Caco-2 (cell line): Measurements from ENCODE around the gene SETD3. TPM values are rescaled to one million over a fixed set of nuclear protein-coding genes. Genes with fewer than 3 reads are reported as not detected.

Source experiments
- BruUV-seq: library from RNA; stranded (reverse); fragments of 400-500 nt; replicated peaks from 2 replicates; lab custom pipeline; 2021; lab: Mats Ljungman, UMichigan
- CTCF ChIA-PET: fragments of 300-600 bp; sonication (Branson Sonifier 250); formaldehyde crosslinking; loops from one replicate; lab custom pipeline; 2022; ENCODE audit warnings: antibody characterized with exemption; lab: Charles Lee
- POLR2A ChIA-PET: fragments of 300-600 bp; sonication (Branson Sonifier 250); formaldehyde crosslinking; loops from one replicate; lab custom pipeline; 2022; ENCODE audit warnings: antibody characterized with exemption; lab: Charles Lee
- DNase-seq, 2 experiments: peaks; one replicate each; pipeline versions ENCODE4 v3.0.0 to v3.0.0-alpha.2; 2020 to 2022
- H3K27me3 ChIP-seq: replicated peaks from 2 replicates; pipeline ENCODE4 v1.6.0; 2011; ENCODE audit warnings: low read length; ENCODE audit not compliant: control insufficient read depth, insufficient read depth
- H3K36me3 ChIP-seq: 2 replicates; pipeline ENCODE4 v1.5.1; 2011; ENCODE audit warnings: low read length; ENCODE audit not compliant: control insufficient read depth, insufficient read depth
- H3K4me1 ChIP-seq: fragments of 250-450 bp; sonication (Bioruptor Pico); 2 replicates; pipeline ENCODE4 v1.5.1; 2020; ENCODE audit warnings: mild to moderate bottlenecking
- H3K4me3 ChIP-seq: 2 replicates; pipeline ENCODE4 v1.5.1; 2011; ENCODE audit warnings: low read depth, mild to moderate bottlenecking, control low read depth, low read length
- H3K9me3 ChIP-seq: fragments of 250-450 bp; sonication (Bioruptor Pico); 2 replicates; pipeline ENCODE4 v1.5.1; 2020; ENCODE audit warnings: mild to moderate bottlenecking, moderate library complexity
- H3K27ac Mint-ChIP-seq: one replicate; pipeline ENCODE4 v1.8.0; 2022; ENCODE audit warnings: mixed read lengths; ENCODE audit not compliant: unreplicated experiment
- H3K27me3 Mint-ChIP-seq: one replicate; pipeline ENCODE4 v1.8.0; 2022; ENCODE audit warnings: mixed read lengths; ENCODE audit not compliant: insufficient read depth, unreplicated experiment
- H3K36me3 Mint-ChIP-seq: one replicate; pipeline ENCODE4 v1.8.0; 2022; ENCODE audit warnings: mild to moderate bottlenecking, mixed read lengths; ENCODE audit not compliant: insufficient read depth, unreplicated experiment
- H3K4me1 Mint-ChIP-seq: one replicate; pipeline ENCODE4 v1.8.0; 2022; ENCODE audit warnings: low read depth, mixed read lengths; ENCODE audit not compliant: unreplicated experiment
- H3K4me3 Mint-ChIP-seq: one replicate; pipeline ENCODE4 v1.8.0; 2022; ENCODE audit warnings: mild to moderate bottlenecking, moderate library complexity, mixed read lengths; ENCODE audit not compliant: unreplicated experiment
- H3K9me3 Mint-ChIP-seq: one replicate; pipeline ENCODE4 v1.8.0; 2022; ENCODE audit warnings: mixed read lengths; ENCODE audit not compliant: unreplicated experiment
- CTCF ChIP-seq, 2 experiments: fragments of 200-600 bp in 1 of 2; IDR thresholded peaks; 1 replicate in 1 of 2; 2 replicates in 1 of 2; pipeline versions ENCODE4 v1.5.1 to v1.8.0; 2011 to 2022; ENCODE audit warnings: antibody characterized with exemption in 1 of 2, control low read depth in 1 of 2, inconsistent platforms in 1 of 2, low read depth in 1 of 2, low read length in 1 of 2, mild to moderate bottlenecking in 1 of 2, moderate library complexity in 1 of 2; ENCODE audit not compliant: insufficient read depth in 1 of 2, severe bottlenecking in 1 of 2, unreplicated experiment in 1 of 2
- intact Hi-C: fragments of 100-400 bp; cut with micrococcal nuclease; formaldehyde crosslinking; loops from one replicate; pipeline ENCODE4 v1.10.0; 2022; ENCODE audit not compliant: unreplicated experiment
- total RNA-seq: library from RNA; stranded (reverse); gene quantifications from 2 replicates; pipeline ENCODE4 v1.2.3, GENCODE V29; 2022

The SETD3 gene
- total RNA-seq, 1 experiment from 2014 or later, result 74.3 TPM

- Mint-ChIP-seq H3K27me3 (no peaks in the 10 kb centered on the region), H3K4me1 (peaks cover 10% of the 10 kb centered on the region), H3K27ac (no peak overlapping the region), H3K9me3 (no peaks in the 10 kb centered on the region), H3K36me3 (peaks cover 38% of the 10 kb centered on the region), H3K4me3 (no peak overlapping the region)
- no TSS peak for BruUV-seq
- TF ChIP-seq CTCF (IDR thresholded peaks at IDR 0.05; ENCODE audit: insufficient read depth in 1 of 2, low read depth in 1 of 2, low read length in 1 of 2, severe bottlenecking in 1 of 2, unreplicated experiment in 1 of 2), result no peak
- no peaks in the 10 kb centered on the region for H3K9me3 ChIP-seq
- H3K4me1 ChIP-seq, result peaks cover 9% of the 10 kb centered on the region
- DNase-seq, result no peak
- ChIA-PET CTCF (no interaction called here), POLR2A (no interaction called here)
- no peaks in the 10 kb centered on the region for H3K36me3 ChIP-seq
- H3K4me3 ChIP-seq, result no peak overlapping the region
- H3K27me3 ChIP-seq, result no peaks in the 10 kb centered on the region
- intact Hi-C loops, result no loop called here
Observed at GRCh38 chr14:99410019-99410418, 70.6 kb downstream of the SETD3 start.

GRCh38 chr14:99408971-99409289 is 71.7 kb downstream of the SETD3 start:
- Histone ChIP-seq H3K36me3 (no peaks in the 10 kb centered on the region), H3K4me3 (no peak overlapping the region), H3K9me3 (no peaks in the 10 kb centered on the region), H3K4me1 (peaks cover 9% of the 10 kb centered on the region), H3K27me3 (no peaks in the 10 kb centered on the region)
- ChIA-PET CTCF (interaction anchor here (1.7 kb wide), 1 partner anchor 16 kb away, joined by 4 read pairs; no protein-coding TSS in a partner anchor), POLR2A (no interaction called here)
- H3K36me3 Mint-ChIP-seq, result peaks cover 36% of the 10 kb centered on the region
- H3K27me3 Mint-ChIP-seq, result no peaks in the 10 kb centered on the region
- intact Hi-C loops, result no loop called here
- DNase-seq, result no peak
- H3K4me1 Mint-ChIP-seq, result peaks cover 10% of the 10 kb centered on the region
- H3K27ac Mint-ChIP-seq, result no peak overlapping the region
- no peak overlapping the region for H3K4me3 Mint-ChIP-seq
- BruUV-seq, result no TSS peak
- no peaks in the 10 kb centered on the region for H3K9me3 Mint-ChIP-seq
- TF ChIP-seq CTCF (IDR thresholded peaks at IDR 0.05; ENCODE audit: insufficient read depth in 1 of 2, low read depth in 1 of 2, low read length in 1 of 2, severe bottlenecking in 1 of 2, unreplicated experiment in 1 of 2), result no peak

- TF ChIP-seq CTCF (IDR thresholded peaks at IDR 0.05; ENCODE audit: insufficient read depth in 1 of 2, low read depth in 1 of 2, low read length in 1 of 2, severe bottlenecking in 1 of 2, unreplicated experiment in 1 of 2), result no peak
- H3K36me3 ChIP-seq, result no peaks in the 10 kb centered on the region
- H3K27me3 ChIP-seq, result no peaks in the 10 kb centered on the region
- POLR2A ChIA-PET, result no interaction called here
- Mint-ChIP-seq H3K27me3 (no peaks in the 10 kb centered on the region), H3K4me3 (no peak overlapping the region), H3K27ac (no peak overlapping the region), H3K36me3 (peaks cover 36% of the 10 kb centered on the region), H3K4me1 (peaks cover 10% of the 10 kb centered on the region), H3K9me3 (no peaks in the 10 kb centered on the region)
- DNase-seq, result no peak
- BruUV-seq, result no TSS peak
- CTCF ChIA-PET, result interaction anchor here (1.7 kb wide), 1 partner anchor 15 kb away, joined by 4 read pairs; no protein-coding TSS in a partner anchor
- H3K9me3 ChIP-seq, result no peaks in the 10 kb centered on the region
- H3K4me1 ChIP-seq, result peaks cover 9% of the 10 kb centered on the region
- intact Hi-C loops, result no loop called here
- H3K4me3 ChIP-seq, result no peak overlapping the region
Observed at GRCh38 chr14:99408286-99408970, 72.2 kb downstream of the SETD3 start.
